ENCODE data around the gene PIANP. TPM values are rescaled to one million over a fixed set of nuclear protein-coding genes. Genes with fewer than 3 reads are reported as not detected.

PIANP gene
- total RNA-seq, 1 experiment from 2014 or later = not detected

- CTCF ChIA-PET = interaction anchor here (0.5 to 1.2 kb wide), 23 partner anchors 8 to 493 kb away, joined by 3 to 15 read pairs (median 4); partner anchors contain the start of genes MLF2, SPSB2, USP5 and VAMP1
- H3K9me2 ChIP-seq (ENCODE audit: insufficient read depth) = no peaks in the 10 kb centered on the region
- BruUV-seq (replicated peaks) = no TSS peak
- H3K4me1 ChIP-seq (replicated peaks; ENCODE audit: insufficient read depth) = peaks cover 27% of the 10 kb centered on the region
- H3K27me3 ChIP-seq (ENCODE audit: insufficient read depth, low read depth) = no peaks in the 10 kb centered on the region
- no peaks in the 10 kb centered on the region for H3K9me3 ChIP-seq (ENCODE audit: insufficient read depth, low read depth)
- peaks cover 24% of the 10 kb centered on the region for H4K20me1 ChIP-seq (ENCODE audit: insufficient read depth)
- peak; percentile 98 to 99 for DNase-seq
- peaks cover 66% of the 10 kb centered on the region for H3K79me2 ChIP-seq (ENCODE audit: low read depth)
- H3K4me3 ChIP-seq = peak within 1 kb of the TSS; percentile 72
- H2AFZ ChIP-seq = peak within 1 kb of the TSS; percentile 87
- TF ChIP-seq EZH2 (IDR thresholded peaks at IDR 0.05; ENCODE audit: low read depth) (no peak), CTCF (conservative IDR thresholded peaks at IDR 0.05) (no peak)
- POLR2A ChIA-PET (ENCODE audit: unreplicated experiment) = interaction anchor here (0.5 to 1.8 kb wide), 26 partner anchors 20 to 1074 kb away, joined by 3 to 63 read pairs (median 7); partner anchors contain the start of genes COPS7A, GAPDH, LPAR5 and MLF2
- intact Hi-C loops (cut with micrococcal nuclease; ENCODE audit: unreplicated experiment) = loop anchor here (1.0 to 10.0 kb wide), 12 partner anchors 26 to 276 kb away; partner anchors contain the start of genes COPS7A, ING4, MLF2 and NOP2
- peaks cover 24% of the 10 kb centered on the region for H3F3A ChIP-seq (ENCODE audit: insufficient read depth, low read depth)
- H3K4me2 ChIP-seq = peak within 1 kb of the TSS; percentile 97
- H3K27ac ChIP-seq = peak within 1 kb of the TSS; percentile 84
- H3K36me3 ChIP-seq (ENCODE audit: low read depth) = peaks cover 15% of the 10 kb centered on the region; the same call in 1 of the 2 replicates
Measured at GRCh38 chr12:6688999-6689882, 11.4 kb downstream of the PIANP start, which contains the start of gene ZNF384. Gene ZNF384 (minus strand): TSS chr12:6689375. CDS start chr12:6679520, 9,855 bp downstream.

- ChIA-PET POLR2A (ENCODE audit: unreplicated experiment) (interaction anchor here (0.6 to 1.8 kb wide), 9 partner anchors 19 to 163 kb away, joined by 4 to 63 read pairs (median 13); partner anchors contain the start of genes COPS7A, MLF2, PTMS and USP5), CTCF (interaction anchor here (0.5 to 1.2 kb wide), 11 partner anchors 9 to 343 kb away, joined by 3 to 11 read pairs (median 4); partner anchors contain the start of genes MLF2, SPSB2 and USP5)
- H3K79me2 ChIP-seq (ENCODE audit: low read depth) = peaks cover 73% of the 10 kb centered on the region
- H3K4me2 ChIP-seq = peak overlapping the region; percentile 97
- no peak for DNase-seq
- H3K9me3 ChIP-seq (ENCODE audit: insufficient read depth, low read depth) = no peaks in the 10 kb centered on the region
- peaks cover 27% of the 10 kb centered on the region for H3K4me1 ChIP-seq (replicated peaks; ENCODE audit: insufficient read depth)
- H3K4me3 ChIP-seq = peak overlapping the region; percentile 72
- H3K27me3 ChIP-seq (ENCODE audit: insufficient read depth, low read depth) = no peaks in the 10 kb centered on the region
- peaks cover 27% of the 10 kb centered on the region for H3F3A ChIP-seq (ENCODE audit: insufficient read depth, low read depth)
- H4K20me1 ChIP-seq (ENCODE audit: insufficient read depth) = peaks cover 30% of the 10 kb centered on the region
- H3K9me2 ChIP-seq (ENCODE audit: insufficient read depth) = no peaks in the 10 kb centered on the region
- peak overlapping the region; percentile 84 for H3K27ac ChIP-seq
- intact Hi-C loops (cut with micrococcal nuclease; ENCODE audit: unreplicated experiment) = loop anchor here (2.0 to 10.0 kb wide), 8 partner anchors 52 to 276 kb away; partner anchors contain the start of genes MLF2, NOP2 and P3H3
- peak overlapping the region; percentile 81 for H2AFZ ChIP-seq
- peaks cover 21% of the 10 kb centered on the region for H3K36me3 ChIP-seq (ENCODE audit: low read depth)
- BruUV-seq (replicated peaks) = no TSS peak
- TF ChIP-seq EZH2 (IDR thresholded peaks at IDR 0.05; ENCODE audit: low read depth) (no peak), CTCF (conservative IDR thresholded peaks at IDR 0.05) (no peak)
Measured at GRCh38 chr12:6688543-6688998, 12.0 kb downstream of the PIANP start.

- H3K9me2 ChIP-seq (ENCODE audit: insufficient read depth) = no peaks in the 10 kb centered on the region
- no peak overlapping the region for H3K27ac ChIP-seq
- H3K4me1 ChIP-seq (replicated peaks; ENCODE audit: insufficient read depth) = peaks cover 26% of the 10 kb centered on the region
- TF ChIP-seq EZH2 (IDR thresholded peaks at IDR 0.05; ENCODE audit: low read depth) = no peak
- TF ChIP-seq CTCF (conservative IDR thresholded peaks at IDR 0.05) = no peak
- ChIA-PET POLR2A (ENCODE audit: unreplicated experiment) (interaction anchor here (0.7 kb wide), 1 partner anchor 22 kb away, joined by 3 read pairs; no protein-coding TSS in a partner anchor), CTCF (no interaction called here)
- no peak overlapping the region for H3K4me2 ChIP-seq
- H3K27me3 ChIP-seq (ENCODE audit: insufficient read depth, low read depth) = no peaks in the 10 kb centered on the region
- no peak for DNase-seq
- H3K4me3 ChIP-seq = no peak overlapping the region
- intact Hi-C loops (cut with micrococcal nuclease; ENCODE audit: unreplicated experiment) = loop anchor here (5.0 to 10.0 kb wide), 4 partner anchors 119 to 279 kb away; partner anchors contain the start of genes NOP2 and P3H3
- peaks cover 51% of the 10 kb centered on the region for H4K20me1 ChIP-seq (ENCODE audit: insufficient read depth)
- peaks cover 22% of the 10 kb centered on the region for H3F3A ChIP-seq (ENCODE audit: insufficient read depth, low read depth)
- H3K36me3 ChIP-seq (ENCODE audit: low read depth) = peaks cover 21% of the 10 kb centered on the region
- no peaks in the 10 kb centered on the region for H3K9me3 ChIP-seq (ENCODE audit: insufficient read depth, low read depth)
- peaks cover 95% of the 10 kb centered on the region for H3K79me2 ChIP-seq (ENCODE audit: low read depth)
- BruUV-seq (replicated peaks) = no TSS peak
- no peak overlapping the region for H2AFZ ChIP-seq
Measured at GRCh38 chr12:6685814-6686213, 14.8 kb downstream of the PIANP start.
